Esophagus squamous epithelium (tissue), 5 donors: ENCODE data around the gene APBB3. TPM values are rescaled to one million over a fixed set of nuclear protein-coding genes. Genes with fewer than 3 reads are reported as not detected.
A peak's percentile ranks its signal among the peaks of the same experiment; 100 is the strongest.

Experiments used
- DNase-seq: peaks from one replicate; lab custom pipeline; 2025; lab: John Stamatoyannopoulos, UW
- H3K27ac ChIP-seq, 4 donors: fragments of 200-600 bp; sonication (generic); one replicate each; pipeline ENCODE4 v1.5.1; 2016 to 2019; ENCODE audit warnings: mild to moderate bottlenecking in 1 of 4
- H3K27me3 ChIP-seq, 4 donors: fragments of 200-600 bp; sonication (generic); 1 replicate in 3 of 4; 2 replicates in 1 of 4; pipeline versions ENCODE4 v1.5.1 to v1.6.0; 2017 to 2021; ENCODE audit warnings: antibody characterized with exemption in 1 of 4
- H3K36me3 ChIP-seq, 3 donors: fragments of 200-600 bp; sonication (generic); one replicate each; pipeline ENCODE4 v1.5.1; 2016 to 2019
- H3K4me1 ChIP-seq, 3 donors: fragments of 200-600 bp; sonication (generic); one replicate each; pipeline ENCODE4 v1.5.1; 2017 to 2019
- H3K4me3 ChIP-seq, 4 donors: fragments of 200-600 bp; sonication (generic); 1 replicate in 3 of 4; 2 replicates in 1 of 4; pipeline ENCODE4 v1.5.1; 2016 to 2019; ENCODE audit warnings: mild to moderate bottlenecking in 2 of 4, moderate library complexity in 1 of 4
- H3K9me3 ChIP-seq, 3 donors: fragments of 200-600 bp; sonication (generic); one replicate each; pipeline ENCODE4 v1.5.1; 2016 to 2019
- POLR2A ChIP-seq, 4 donors: fragments of 450-650 bp; IDR thresholded peaks; one replicate each; pipeline ENCODE4 v1.6.1; 2017; ENCODE audit warnings: antibody characterized with exemption in 4 of 4, mild to moderate bottlenecking in 4 of 4, moderate library complexity in 3 of 4
- WGBS, 2 donors: methylation state at CpG; one replicate each; pipeline ENCODE4 v1.1.5; 2018; 5-methylcytosine and 5-hydroxymethylcytosine counted together
- intact Hi-C: fragments of 100-400 bp; cut with DNase I; formaldehyde crosslinking; loops from one replicate; pipeline ENCODE4 v1.15.0; 2022
- total RNA-seq, 4 donors: library from RNA; depleted of rRNA; stranded (reverse); fragments of >200 nt; gene quantifications; one replicate each; pipeline ENCODE4 v1.1.0, GENCODE V29; 2016
- TF ChIP-seq, protein P1 (sequence below), 6 experiments: fragments of 450-650 bp in 4 of 6; fragments of 200-600 bp in 2 of 6; sonication (generic) in 2 of 6; IDR thresholded peaks; one replicate each; pipeline ENCODE4 v1.5.1; 2016 to 2019; ENCODE audit warnings: antibody characterized with exemption in 6 of 6, mild to moderate bottlenecking in 4 of 6, moderate library complexity in 4 of 6
- donor health status: DM: yes; HTN: yes; CAD: no.

APBB3 gene
- total RNA-seq, 4 donors from 2014 or later, result 3.4 to 10.5 (median 6.5) TPM

DNA sequence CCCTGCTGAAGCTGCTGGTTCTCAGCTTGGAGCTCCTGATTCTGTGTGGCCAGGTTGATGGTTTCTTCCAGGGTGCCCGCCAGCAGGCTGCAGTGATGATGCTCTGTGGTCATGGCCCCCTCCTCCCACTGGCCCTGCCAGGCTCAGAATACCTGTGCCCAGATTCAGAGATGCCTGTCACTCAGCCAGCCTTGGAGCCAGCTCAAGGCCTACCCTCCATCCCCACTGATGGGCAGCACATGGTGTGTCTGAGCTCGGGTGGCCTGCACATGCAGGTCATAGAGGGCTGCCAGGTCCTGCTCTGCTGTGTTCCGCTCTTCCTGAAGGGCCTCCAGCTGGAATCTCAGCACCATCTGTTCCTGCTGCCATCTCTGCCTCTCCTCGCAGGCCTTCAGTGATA, 5.7 kb upstream of the APBB3 start:
- intact Hi-C loops, result no loop called here
- DNase-seq, result no peak

DNA sequence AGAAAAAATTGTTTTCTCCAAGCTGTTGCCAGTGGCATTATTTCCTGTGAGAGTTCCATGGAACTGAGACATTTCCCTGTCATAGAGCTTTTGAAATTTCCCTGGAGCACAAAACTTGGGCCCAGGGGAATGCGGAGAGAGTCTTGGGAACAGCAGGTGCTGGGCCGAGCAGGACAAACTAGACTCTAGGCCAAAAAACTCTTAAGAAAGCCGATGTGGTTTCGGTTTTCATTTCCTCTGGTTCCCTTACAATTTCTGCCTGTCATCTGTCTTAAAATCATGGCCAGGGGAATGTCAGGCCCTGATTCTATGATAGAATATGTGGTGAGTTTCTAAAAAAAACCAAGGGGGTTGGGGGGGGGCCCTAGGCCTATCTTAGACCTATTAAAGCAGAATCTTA, 4.8 kb upstream of the APBB3 start:
- H3K4me3 ChIP-seq, result no peak overlapping the region
- H3K27me3 ChIP-seq, result no peaks in the 10 kb centered on the region
- H3K4me1 ChIP-seq, result peaks cover 5 to 71% (median 40%) of the 10 kb centered on the region in 3 donors
- DNase-seq, result no peak
- H3K27ac ChIP-seq, result peak overlapping the region; percentile 40 to 83 (median 69)
- H3K9me3 ChIP-seq, result no peaks in the 10 kb centered on the region
- H3K36me3 ChIP-seq, result peaks cover 8 to 46% (median 14%) of the 10 kb centered on the region in 3 donors
- no peak for TF ChIP-seq POLR2A (IDR thresholded peaks at IDR 0.05)
- 28 to 43% methylated on average over 4 of the region's 4 CpGs for WGBS, 2 donors
- intact Hi-C loops, result loop anchor here (5.0 kb wide), 1 partner anchor 73 kb away; no protein-coding TSS in a partner anchor

More for the DNA sequence above, 5.7 kb upstream of the APBB3 start:
- peaks cover 5 to 70% (median 40%) of the 10 kb centered on the region in 3 donors for H3K4me1 ChIP-seq
- H3K4me3 ChIP-seq, result no peak overlapping the region
- no peak for TF ChIP-seq POLR2A (IDR thresholded peaks at IDR 0.05)
- TF ChIP-seq, protein P1, sequence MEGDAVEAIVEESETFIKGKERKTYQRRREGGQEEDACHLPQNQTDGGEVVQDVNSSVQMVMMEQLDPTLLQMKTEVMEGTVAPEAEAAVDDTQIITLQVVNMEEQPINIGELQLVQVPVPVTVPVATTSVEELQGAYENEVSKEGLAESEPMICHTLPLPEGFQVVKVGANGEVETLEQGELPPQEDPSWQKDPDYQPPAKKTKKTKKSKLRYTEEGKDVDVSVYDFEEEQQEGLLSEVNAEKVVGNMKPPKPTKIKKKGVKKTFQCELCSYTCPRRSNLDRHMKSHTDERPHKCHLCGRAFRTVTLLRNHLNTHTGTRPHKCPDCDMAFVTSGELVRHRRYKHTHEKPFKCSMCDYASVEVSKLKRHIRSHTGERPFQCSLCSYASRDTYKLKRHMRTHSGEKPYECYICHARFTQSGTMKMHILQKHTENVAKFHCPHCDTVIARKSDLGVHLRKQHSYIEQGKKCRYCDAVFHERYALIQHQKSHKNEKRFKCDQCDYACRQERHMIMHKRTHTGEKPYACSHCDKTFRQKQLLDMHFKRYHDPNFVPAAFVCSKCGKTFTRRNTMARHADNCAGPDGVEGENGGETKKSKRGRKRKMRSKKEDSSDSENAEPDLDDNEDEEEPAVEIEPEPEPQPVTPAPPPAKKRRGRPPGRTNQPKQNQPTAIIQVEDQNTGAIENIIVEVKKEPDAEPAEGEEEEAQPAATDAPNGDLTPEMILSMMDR (IDR thresholded peaks at IDR 0.05), result no peak
- H3K9me3 ChIP-seq, result no peaks in the 10 kb centered on the region
- no peaks in the 10 kb centered on the region for H3K27me3 ChIP-seq
- H3K36me3 ChIP-seq, result peaks cover 8 to 46% (median 14%) of the 10 kb centered on the region in 3 donors
- 89 to 100% methylated on average over 1 to 4 of the region's 4 CpGs for WGBS, 2 donors
- H3K27ac ChIP-seq, result peak overlapping the region; percentile 40 to 83 (median 69)

DNA sequence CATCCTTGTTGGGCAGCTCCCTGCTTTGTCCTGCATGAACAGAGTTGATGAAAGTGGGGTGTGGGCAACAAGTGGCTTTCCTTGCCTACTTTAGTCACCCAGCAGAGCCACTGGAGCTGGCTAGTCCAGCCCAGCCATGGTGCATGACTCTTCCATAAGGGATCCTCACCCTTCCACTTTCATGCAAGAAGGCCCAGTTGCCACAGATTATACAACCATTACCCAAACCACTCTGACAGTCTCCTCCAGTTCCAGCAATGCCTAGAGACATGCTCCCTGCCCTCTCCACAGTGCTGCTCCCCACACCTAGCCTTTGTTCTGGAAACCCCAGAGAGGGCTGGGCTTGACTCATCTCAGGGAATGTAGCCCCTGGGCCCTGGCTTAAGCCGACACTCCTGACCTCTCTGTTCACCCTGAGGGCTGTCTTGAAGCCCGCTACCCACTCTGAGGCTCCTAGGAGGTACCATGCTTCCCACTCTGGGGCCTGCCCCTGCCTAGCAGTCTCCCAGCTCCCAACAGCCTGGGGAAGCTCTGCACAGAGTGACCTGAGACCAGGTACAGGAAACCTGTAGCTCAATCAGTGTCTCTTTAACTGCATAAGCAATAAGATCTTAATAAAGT, 4.2 kb upstream of the APBB3 start:
- 80% methylated on average over 1 of the region's 2 CpGs; no CpG with 5 or more reads in 1 of the 2 donors for whole genome bisulfite sequencing, 2 donors
- TF ChIP-seq, protein P1 (IDR thresholded peaks at IDR 0.05), result no peak
- TF ChIP-seq POLR2A (IDR thresholded peaks at IDR 0.05), result no peak

DNA sequence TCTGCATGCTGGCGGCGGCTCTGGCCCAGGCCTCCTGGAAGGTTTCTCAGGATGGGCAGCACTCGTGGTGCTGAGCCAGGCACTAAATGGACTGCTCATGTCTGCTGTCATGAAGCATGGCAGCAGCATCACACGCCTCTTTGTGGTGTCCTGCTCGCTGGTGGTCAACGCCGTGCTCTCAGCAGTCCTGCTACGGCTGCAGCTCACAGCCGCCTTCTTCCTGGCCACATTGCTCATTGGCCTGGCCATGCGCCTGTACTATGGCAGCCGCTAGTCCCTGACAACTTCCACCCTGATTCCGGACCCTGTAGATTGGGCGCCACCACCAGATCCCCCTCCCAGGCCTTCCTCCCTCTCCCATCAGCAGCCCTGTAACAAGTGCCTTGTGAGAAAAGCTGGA, 3.5 kb upstream of the APBB3 start:
- TF ChIP-seq, protein P1 (IDR thresholded peaks at IDR 0.05), result no peak
- no peak for TF ChIP-seq POLR2A (IDR thresholded peaks at IDR 0.05)
- Histone ChIP-seq H3K36me3 (peaks cover 8 to 46% (median 14%) of the 10 kb centered on the region in 3 donors), H3K9me3 (no peaks in the 10 kb centered on the region), H3K4me3 (no peak overlapping the region), H3K27me3 (no peaks in the 10 kb centered on the region), H3K4me1 (peaks cover 16 to 84% (median 49%) of the 10 kb centered on the region in 3 donors), H3K27ac (peak overlapping the region in 3 of 4 donors; percentile 68 to 83 (median 70))
- 96% methylated on average over 8 of the region's 13 CpGs; no CpG with 5 or more reads in 1 of the 2 donors for WGBS, 2 donors
- intact Hi-C loops, result loop anchor here (5.0 kb wide), 1 partner anchor 74 kb away; no protein-coding TSS in a partner anchor
- DNase-seq, result no peak

More for the DNA sequence above, 4.2 kb upstream of the APBB3 start:
- Histone ChIP-seq H3K27me3 (no peaks in the 10 kb centered on the region), H3K4me3 (no peak overlapping the region), H3K9me3 (no peaks in the 10 kb centered on the region), H3K27ac (peak overlapping the region; percentile 40 to 83 (median 69)), H3K36me3 (peaks cover 8 to 46% (median 14%) of the 10 kb centered on the region in 3 donors), H3K4me1 (peaks cover 10 to 77% (median 42%) of the 10 kb centered on the region in 3 donors)
- no peak for DNase-seq
- intact Hi-C loops, result loop anchor here (5.0 kb wide), 1 partner anchor 74 kb away; no protein-coding TSS in a partner anchor

DNA sequence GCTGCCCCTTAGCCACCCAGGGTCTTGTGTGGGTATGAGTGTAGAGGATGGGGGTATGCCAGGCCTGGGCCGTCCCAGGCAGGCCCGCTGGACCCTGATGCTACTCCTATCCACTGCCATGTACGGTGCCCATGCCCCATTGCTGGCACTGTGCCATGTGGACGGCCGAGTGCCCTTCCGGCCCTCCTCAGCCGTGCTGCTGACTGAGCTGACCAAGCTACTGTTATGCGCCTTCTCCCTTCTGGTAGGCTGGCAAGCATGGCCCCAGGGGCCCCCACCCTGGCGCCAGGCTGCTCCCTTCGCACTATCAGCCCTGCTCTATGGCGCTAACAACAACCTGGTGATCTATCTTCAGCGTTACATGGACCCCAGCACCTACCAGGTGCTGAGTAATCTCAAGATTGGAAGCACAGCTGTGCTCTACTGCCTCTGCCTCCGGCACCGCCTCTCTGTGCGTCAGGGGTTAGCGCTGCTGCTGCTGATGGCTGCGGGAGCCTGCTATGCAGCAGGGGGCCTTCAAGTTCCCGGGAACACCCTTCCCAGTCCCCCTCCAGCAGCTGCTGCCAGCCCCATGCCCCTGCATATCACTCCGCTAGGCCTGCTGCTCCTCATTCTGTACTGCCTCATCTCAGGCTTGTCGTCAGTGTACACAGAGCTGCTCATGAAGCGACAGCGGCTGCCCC, 2.9 kb upstream of the APBB3 start:
- TF ChIP-seq POLR2A (IDR thresholded peaks at IDR 0.05), result no peak
- TF ChIP-seq, protein P1 (IDR thresholded peaks at IDR 0.05), result no peak
- H3K36me3 ChIP-seq, result peaks cover 8 to 46% (median 14%) of the 10 kb centered on the region in 3 donors
- no peak for DNase-seq
- intact Hi-C loops, result loop anchor here (5.0 kb wide), 1 partner anchor 75 kb away; no protein-coding TSS in a partner anchor
- peaks cover 16 to 90% (median 50%) of the 10 kb centered on the region in 3 donors for H3K4me1 ChIP-seq
- no peaks in the 10 kb centered on the region for H3K9me3 ChIP-seq
- H3K4me3 ChIP-seq, result no peak overlapping the region
- no peak overlapping the region for H3K27ac ChIP-seq
- H3K27me3 ChIP-seq, result no peaks in the 10 kb centered on the region
- WGBS, 2 donors, result 87 to 97% methylated on average over 14 to 18 of the region's 22 CpGs
